ENCODE results near the gene ACAA2. TPM values are rescaled to one million over a fixed set of nuclear protein-coding genes. Genes with fewer than 3 reads are reported as not detected.

ACAA2 gene
- total and polyA plus RNA-seq, 2 of the 8 experiments (the other 6 are each of a cell fraction or from before 2014, with no cell fraction given), result 63.4 to 151 TPM

GRCh38 chr18:49744376-49745008 lies 68.8 kb downstream of the ACAA2 start (continued):
- TF ChIP-seq, protein P1, sequence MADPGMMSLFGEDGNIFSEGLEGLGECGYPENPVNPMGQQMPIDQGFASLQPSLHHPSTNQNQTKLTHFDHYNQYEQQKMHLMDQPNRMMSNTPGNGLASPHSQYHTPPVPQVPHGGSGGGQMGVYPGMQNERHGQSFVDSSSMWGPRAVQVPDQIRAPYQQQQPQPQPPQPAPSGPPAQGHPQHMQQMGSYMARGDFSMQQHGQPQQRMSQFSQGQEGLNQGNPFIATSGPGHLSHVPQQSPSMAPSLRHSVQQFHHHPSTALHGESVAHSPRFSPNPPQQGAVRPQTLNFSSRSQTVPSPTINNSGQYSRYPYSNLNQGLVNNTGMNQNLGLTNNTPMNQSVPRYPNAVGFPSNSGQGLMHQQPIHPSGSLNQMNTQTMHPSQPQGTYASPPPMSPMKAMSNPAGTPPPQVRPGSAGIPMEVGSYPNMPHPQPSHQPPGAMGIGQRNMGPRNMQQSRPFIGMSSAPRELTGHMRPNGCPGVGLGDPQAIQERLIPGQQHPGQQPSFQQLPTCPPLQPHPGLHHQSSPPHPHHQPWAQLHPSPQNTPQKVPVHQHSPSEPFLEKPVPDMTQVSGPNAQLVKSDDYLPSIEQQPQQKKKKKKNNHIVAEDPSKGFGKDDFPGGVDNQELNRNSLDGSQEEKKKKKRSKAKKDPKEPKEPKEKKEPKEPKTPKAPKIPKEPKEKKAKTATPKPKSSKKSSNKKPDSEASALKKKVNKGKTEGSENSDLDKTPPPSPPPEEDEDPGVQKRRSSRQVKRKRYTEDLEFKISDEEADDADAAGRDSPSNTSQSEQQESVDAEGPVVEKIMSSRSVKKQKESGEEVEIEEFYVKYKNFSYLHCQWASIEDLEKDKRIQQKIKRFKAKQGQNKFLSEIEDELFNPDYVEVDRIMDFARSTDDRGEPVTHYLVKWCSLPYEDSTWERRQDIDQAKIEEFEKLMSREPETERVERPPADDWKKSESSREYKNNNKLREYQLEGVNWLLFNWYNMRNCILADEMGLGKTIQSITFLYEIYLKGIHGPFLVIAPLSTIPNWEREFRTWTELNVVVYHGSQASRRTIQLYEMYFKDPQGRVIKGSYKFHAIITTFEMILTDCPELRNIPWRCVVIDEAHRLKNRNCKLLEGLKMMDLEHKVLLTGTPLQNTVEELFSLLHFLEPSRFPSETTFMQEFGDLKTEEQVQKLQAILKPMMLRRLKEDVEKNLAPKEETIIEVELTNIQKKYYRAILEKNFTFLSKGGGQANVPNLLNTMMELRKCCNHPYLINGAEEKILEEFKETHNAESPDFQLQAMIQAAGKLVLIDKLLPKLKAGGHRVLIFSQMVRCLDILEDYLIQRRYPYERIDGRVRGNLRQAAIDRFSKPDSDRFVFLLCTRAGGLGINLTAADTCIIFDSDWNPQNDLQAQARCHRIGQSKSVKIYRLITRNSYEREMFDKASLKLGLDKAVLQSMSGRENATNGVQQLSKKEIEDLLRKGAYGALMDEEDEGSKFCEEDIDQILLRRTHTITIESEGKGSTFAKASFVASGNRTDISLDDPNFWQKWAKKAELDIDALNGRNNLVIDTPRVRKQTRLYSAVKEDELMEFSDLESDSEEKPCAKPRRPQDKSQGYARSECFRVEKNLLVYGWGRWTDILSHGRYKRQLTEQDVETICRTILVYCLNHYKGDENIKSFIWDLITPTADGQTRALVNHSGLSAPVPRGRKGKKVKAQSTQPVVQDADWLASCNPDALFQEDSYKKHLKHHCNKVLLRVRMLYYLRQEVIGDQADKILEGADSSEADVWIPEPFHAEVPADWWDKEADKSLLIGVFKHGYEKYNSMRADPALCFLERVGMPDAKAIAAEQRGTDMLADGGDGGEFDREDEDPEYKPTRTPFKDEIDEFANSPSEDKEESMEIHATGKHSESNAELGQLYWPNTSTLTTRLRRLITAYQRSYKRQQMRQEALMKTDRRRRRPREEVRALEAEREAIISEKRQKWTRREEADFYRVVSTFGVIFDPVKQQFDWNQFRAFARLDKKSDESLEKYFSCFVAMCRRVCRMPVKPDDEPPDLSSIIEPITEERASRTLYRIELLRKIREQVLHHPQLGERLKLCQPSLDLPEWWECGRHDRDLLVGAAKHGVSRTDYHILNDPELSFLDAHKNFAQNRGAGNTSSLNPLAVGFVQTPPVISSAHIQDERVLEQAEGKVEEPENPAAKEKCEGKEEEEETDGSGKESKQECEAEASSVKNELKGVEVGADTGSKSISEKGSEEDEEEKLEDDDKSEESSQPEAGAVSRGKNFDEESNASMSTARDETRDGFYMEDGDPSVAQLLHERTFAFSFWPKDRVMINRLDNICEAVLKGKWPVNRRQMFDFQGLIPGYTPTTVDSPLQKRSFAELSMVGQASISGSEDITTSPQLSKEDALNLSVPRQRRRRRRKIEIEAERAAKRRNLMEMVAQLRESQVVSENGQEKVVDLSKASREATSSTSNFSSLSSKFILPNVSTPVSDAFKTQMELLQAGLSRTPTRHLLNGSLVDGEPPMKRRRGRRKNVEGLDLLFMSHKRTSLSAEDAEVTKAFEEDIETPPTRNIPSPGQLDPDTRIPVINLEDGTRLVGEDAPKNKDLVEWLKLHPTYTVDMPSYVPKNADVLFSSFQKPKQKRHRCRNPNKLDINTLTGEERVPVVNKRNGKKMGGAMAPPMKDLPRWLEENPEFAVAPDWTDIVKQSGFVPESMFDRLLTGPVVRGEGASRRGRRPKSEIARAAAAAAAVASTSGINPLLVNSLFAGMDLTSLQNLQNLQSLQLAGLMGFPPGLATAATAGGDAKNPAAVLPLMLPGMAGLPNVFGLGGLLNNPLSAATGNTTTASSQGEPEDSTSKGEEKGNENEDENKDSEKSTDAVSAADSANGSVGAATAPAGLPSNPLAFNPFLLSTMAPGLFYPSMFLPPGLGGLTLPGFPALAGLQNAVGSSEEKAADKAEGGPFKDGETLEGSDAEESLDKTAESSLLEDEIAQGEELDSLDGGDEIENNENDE (IDR thresholded peaks at IDR 0.05; ENCODE audit: insufficient replicate concordance, low read length), result no peak
- TF ChIP-seq SP4 (IDR thresholded peaks at IDR 0.05; ENCODE audit: low read length) (no peak), KDM5A (IDR thresholded peaks at IDR 0.05; ENCODE audit: low read length) (no peak), TCF12 (IDR thresholded peaks at IDR 0.05; ENCODE audit: low read depth, low read length) (no peak), MAX (IDR thresholded peaks at IDR 0.05) (no peak), SIN3A (conservative IDR thresholded peaks at IDR 0.05 in 1 of 2, IDR thresholded peaks at IDR 0.05 in 1 of 2; ENCODE audit: low read depth in 1 of 2, low read length in 2 of 2) (no peak), RFX5 (IDR thresholded peaks at IDR 0.05; ENCODE audit: borderline replicate concordance, low read depth, low read length) (no peak), POU5F1 (IDR thresholded peaks at IDR 0.05; ENCODE audit: low read depth, low read length) (no peak)
- TF ChIP-seq, protein P2, sequence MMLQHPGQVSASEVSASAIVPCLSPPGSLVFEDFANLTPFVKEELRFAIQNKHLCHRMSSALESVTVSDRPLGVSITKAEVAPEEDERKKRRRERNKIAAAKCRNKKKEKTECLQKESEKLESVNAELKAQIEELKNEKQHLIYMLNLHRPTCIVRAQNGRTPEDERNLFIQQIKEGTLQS (IDR thresholded peaks at IDR 0.05; ENCODE audit: insufficient read depth, low read depth, low read length), result no peak
